Stromal cell of bone marrow (primary cell): ENCODE measurements around the gene ZNF669.

Experiments
- DNase-seq: peaks from one replicate; pipeline ENCODE4 v3.0.0-alpha.2; 2012; ENCODE audit warnings: low read depth

The ZNF669 gene

DNA sequence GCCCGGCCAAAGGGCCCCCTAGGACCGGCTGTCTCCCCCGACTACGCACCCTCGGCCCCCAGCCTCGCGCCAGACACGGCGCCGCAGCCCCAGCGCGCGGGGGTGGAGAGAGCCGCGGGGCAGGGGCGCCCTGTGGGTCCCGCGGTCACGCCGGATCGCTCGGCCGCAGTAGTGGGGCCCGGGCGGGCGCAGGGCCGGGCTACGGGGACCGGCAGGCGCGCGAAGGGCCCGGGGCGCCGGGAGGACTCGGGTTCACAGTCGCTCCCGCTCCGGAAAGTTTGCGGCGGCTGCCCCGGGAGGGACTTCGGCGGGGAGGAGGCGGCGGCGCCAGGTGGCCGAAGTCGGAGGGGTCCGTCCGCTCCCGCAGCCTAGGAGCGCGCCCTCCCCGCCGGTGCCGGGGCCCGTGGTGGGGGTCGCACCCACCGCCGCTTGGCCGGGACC is 7.1 kb upstream of the ZNF669 start:
- no peak for DNase-seq

DNA sequence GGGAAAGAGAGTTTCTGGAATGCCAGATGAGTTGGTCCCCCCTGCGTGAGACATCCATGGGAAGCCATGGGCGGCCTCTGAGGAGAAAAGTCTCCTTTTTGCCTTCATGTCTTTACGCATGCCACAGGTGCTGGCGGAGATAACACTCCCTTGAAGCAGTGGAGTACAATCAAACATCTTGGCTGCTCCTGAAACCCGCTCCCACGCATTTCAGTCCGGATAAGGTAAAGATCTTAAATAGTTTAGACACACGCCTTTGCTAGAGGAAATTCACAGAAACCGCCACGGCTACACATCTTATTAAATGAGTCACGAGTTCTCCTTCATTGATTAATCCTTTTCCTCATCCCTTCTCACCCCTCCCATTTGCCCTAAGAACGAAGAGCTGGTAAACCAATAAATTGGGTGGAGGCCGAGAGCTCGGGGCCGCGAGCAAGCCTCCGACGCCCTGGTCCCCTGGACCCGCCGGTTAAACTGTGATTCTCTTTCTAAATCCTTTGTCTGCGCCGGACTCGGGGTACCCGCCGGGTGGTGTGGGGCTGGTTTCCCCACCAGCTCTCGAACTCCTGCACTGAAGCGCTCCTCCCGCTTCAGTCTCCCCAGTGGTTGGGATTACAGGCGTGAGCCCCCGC is 6.6 kb upstream of the ZNF669 start:
- no peak for DNase-seq

DNA sequence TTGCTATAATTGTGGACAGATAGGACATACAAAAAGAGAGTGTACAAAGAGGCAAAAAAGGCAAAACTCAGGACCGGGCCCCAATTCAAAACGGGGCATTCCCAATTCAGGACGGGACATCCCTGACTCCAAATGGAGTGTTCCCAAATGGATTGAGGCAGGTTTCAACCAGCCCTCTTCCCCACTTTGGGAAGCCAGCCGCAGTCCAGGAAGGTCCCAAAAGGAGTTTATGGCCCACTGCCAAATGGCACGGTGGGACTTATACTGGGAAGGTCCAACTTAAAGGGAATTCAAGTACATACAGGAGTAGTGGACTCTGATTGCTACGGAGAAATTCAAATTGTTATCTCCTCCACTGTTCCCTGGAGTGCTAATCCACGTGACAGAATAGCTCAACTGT is 3.5 kb upstream of the ZNF669 start:
- no peak for DNase-seq

DNA sequence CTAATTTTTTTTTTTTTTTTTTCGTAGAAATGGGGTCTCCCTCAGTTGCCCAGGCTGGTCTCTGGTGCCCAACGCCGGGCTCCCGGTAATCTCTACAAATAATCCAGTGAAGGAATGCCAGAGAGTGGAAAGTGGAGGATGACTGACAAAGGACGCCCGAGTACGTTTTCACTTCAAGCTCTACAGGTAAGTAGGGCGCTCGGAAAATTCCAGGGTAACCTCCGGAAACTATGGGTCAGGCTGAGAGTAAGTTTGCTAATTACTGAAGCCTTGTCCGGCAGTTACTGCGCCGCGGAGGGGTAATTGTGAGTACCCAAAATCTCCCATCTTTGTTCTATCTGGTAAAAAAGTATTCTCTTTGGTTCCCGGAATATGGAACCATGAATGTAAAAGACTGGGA is 1.8 kb upstream of the ZNF669 start:
- DNase-seq, result no peak

DNA sequence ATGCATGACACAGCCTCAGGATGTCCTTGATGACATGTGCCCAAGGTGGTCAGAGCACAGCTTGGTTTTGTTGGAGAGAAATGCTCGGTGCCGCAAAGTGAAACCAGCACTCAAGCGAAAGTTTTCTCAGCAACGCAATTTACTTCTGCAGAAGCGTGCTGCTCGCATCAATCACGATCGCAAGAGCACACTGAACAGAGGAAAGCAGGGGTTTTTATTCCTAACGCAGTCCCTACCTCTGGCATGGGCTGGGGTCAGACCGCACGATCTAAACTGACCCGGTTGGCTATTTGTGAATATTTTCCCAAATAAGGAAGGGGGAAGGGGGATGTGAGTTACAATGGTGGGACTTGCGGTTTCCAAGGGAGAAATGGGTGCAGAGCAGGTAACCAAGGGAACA is 809 bp upstream of the ZNF669 start:
- no peak for DNase-seq

DNA sequence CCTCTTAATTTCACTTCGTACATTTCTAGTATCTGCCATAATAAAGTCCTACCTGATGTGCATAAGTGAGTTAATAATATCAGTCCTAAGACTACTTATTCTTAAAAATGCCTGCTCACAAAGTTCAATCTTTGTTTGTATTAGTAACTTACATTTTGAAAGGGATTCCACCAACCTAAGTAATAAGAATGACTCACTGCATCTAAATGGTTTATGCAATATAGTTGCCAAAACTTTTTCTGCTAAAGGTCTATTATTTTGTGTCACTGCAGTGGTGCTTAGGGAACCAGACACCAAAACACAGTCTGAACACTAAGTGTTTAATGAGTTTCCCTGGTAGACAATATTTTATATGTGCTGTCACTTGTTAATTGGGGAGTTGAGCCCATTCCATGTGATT is 1.8 kb downstream of the ZNF669 start:
- no peak for DNase-seq

DNA sequence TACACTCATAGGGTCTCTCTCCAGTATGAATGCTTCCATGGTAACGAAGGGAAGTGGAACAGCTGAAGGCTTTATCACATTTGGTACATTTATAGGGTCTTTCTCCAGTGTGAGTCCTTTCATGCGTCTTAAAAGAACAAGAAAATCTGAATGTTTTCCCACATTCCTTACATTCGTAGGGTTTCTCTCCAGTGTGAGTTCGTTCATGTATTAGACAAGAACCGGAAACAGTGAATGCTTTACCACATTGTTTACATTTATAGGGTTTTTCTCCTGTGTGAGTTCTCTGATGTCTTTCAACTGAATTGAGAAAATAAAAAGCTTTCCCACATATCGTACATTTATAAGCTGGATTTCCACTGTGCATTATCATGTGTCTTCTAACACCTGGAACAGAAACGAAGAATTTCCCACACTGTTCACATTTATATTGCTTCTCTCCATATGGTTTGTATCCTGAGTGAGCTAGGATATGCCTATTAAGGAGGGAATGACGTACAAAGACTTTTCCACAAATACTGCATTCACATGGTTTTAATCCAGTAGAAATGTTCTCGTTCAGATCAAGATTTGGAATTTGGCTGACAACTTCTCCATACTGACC is 3.4 kb downstream of the ZNF669 start:
- no peak for DNase-seq

GRCh38 chr1:247096958-247097357 is 7.2 kb downstream of the ZNF669 start:
- DNase-seq, result no peak

DNA sequence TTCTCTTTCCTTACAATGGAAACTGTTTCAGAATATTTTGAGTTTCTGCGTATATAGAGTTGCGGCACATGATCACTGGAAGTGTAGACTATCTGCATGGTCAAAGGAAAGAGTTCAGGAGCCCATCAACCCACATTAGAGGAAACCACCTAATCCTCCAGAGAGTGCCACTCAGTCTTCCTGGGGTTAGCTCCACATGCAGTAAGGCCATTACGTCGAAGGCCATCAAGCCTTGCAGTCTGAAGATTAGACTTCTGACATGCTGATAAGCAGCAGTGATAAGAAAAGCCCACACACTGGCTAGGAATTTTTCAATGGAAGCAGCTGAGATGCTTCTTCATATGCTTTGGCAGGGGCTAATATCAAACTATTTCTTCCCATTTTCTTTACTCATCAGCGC is 7.6 kb downstream of the ZNF669 start:
- no peak for DNase-seq

DNA sequence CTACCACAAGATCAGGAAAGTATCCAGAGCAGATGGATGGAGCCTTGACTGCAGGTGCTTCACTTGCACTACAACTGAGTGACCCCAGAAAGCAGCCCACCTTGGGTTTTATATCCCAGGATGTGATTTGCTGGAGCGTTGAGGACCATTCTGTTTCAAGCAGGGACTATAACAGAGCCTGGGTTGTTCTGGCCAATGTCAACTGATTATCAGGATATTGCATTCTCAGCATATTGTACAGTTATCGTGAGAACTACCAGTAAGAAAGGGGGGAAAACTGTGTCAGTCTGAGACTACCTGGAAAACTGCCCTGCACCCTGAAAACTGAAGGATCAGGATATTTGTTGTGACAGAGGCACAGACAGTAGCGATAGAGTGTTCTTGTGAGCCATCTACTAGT is 8.0 kb downstream of the ZNF669 start:
- DNase-seq, result no peak

DNA sequence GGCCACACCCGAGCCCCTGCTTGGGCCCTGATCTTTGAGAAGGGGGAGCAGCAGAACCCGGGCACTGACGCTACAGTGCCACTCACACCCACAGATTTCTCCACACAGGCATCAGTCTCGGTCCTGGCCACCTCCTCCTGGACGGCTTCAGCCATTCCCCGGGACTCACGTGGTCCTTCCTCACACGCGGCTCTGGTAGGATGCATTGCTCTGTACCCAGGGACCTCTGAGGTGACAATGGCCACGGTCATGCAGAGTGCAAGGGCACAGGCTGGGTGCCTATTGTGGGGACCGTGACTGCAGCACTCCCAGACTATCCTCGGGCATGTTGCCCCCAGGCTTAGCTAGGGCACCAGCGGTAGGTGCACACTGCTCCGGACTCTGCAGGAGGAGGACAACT is 13.7 kb downstream of the ZNF669 start:
- no peak for DNase-seq

DNA sequence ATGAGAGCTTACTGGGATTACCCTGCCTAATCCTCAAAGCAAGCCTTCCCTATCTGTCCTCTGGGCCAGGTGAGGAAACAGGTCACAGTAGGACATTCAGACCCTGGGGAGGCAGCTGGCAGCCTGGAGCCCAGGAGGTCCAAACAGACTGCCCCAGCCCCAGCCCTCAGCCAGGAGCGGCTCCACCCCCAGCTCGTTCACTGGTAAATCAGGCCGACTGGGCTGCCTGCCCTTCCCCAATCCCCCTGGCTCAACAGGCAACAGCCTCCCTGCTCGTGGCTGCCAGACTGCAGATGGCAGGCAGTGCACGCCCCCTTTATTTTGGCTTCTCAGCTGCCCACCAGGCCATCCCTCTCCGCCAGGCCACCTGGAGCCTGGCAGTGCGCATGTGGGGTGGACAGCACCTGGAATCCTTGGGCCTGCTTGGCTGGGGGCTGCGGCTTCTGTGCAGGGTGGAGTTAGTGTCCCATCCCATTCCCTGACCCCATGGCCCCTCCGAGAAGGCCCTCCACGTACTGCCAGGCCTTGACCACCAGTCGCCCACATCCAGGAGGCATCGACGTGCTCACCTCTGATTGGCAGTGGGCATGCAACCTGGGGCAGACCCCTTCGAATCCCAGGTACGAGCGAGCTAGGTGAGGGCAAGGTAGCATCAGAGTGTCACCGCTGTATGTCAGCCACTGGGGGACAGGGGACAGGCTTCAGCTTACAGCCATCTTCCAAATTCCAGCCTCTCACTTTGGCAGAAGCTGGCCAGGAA is 14.4 kb downstream of the ZNF669 start:
- no peak for DNase-seq

DNA sequence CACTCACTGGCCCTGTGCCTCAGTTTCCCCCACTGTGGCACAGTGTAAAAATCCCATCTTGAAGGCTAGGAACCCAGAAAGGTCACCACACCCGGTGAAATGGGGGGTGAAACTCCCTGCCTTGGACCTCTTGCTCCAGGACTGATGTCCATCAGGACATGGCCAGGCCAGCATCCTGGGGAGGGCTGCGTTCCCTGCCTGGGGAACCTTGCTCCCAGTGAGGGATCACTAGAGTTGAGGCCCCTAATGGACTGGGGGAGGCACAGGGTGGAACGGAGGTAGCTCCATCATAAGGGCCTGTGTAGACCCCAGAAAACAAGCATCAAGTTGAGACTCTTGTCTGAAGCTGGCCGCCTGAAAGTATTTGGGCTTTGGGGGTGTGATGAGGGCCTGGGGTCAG is 15.2 kb downstream of the ZNF669 start:
- DNase-seq, result no peak

- no peak for DNase-seq
These were observed 16.9 kb downstream of the ZNF669 start for GRCh38 chr1:247087256-247087655.

- no peak for DNase-seq
These were observed 18.8 kb downstream of the ZNF669 start for GRCh38 chr1:247085310-247085709.

DNA sequence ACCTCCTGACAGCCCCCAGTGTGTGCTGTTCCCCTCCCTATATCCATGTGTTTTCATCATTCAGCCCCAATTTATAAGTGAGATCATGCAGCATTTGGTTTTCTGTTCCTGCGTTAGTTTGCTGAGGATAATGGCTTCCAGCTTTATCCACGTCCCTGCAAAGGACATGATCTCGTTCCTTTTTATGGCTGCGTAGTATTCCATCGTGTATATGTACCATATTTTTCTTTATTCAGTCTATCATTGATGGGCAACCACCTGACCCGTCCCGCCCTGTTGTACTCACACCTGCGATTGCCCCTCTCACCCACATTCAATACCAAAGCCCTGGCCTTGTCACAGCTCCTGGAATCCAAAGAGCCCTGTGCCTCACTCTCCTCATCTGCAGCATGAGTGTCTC is 19.4 kb downstream of the ZNF669 start:
- no peak for DNase-seq

DNA sequence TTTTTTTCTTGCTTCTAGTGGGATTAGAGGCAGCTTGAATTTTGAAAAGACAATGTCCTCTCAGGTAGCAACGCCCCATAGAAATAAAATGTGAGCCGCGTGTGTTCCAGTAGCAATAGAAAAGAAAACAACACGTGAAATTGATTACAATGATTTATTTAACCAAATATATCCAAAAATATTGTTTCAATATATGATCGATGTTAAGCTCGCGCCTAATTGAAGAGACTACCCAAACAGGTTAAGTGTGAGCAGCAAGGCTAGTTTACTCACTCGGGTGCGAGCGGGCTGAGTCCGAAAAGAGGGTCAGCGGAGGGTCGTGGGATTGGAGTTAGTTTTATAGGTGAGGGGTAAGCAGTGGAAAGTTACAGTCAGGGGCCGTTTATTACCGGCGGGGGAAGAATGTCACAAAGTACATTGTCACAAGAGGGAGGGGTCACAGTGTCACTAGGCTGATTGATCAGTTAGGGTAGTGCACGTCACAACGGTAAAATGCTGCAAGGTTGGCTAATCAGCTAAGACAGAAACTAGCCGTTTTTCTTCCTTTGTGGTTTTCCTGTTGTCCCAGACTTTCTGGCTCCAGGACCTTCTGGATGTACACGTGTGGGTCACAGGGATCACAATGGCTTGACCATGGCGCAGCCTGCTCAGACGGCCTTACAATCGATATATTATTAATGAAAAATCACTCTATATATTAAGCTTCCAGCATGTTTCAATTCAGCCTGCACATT is 24.8 kb downstream of the ZNF669 start:
- DNase-seq, result no peak

DNA sequence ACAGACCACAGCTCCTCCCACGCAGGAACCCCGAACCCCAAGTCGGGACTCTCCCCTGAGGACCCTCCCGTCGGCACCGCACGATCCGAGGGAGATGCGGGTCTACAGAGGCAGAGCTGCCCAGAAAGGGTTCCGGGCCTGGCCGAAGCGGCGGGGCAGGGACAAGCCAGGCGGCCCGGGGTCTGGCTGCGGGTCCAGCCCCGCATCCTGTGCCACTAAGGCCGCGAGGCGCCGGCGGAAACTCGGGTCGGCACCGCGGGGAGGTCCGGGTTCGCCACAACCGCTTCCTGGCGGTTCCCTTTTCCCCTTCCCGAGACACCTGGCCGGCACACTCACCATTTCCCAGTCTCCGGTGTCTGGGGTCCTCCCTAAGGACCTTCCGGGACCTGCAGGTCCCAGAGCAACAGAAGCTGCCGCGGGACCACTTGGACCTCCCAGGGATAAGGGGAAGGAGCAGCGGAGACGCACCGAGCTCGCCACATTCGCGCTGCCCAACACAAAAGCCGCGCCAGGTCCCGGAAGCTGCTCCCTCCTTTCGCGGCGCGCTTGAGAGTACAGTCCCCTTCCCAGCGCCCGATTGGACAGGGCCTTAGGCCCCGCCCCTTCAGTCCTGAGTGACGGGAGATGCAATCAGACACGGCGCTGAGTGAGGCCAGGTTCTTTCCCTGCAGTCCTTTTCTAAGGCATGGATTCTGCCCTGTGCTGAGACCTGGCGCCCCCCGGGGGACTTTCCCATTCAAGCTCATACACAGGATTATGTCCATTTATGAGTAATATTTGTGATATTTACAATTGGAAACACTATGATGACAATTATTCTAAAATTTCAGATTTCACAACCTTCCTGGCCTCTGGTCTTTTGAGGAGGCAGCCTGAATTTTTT is 25.7 kb downstream of the ZNF669 start, which contains the start of gene ZNF670:
Gene ZNF670 (minus strand): TSS at position 554 of the 883 bp plus-strand sequence. CDS start 215 bp downstream, at position 339.
- peak; percentile 91 for DNase-seq

- DNase-seq, result no peak
These were observed 26.3 kb downstream of the ZNF669 start for GRCh38 chr1:247077876-247078257.

DNA sequence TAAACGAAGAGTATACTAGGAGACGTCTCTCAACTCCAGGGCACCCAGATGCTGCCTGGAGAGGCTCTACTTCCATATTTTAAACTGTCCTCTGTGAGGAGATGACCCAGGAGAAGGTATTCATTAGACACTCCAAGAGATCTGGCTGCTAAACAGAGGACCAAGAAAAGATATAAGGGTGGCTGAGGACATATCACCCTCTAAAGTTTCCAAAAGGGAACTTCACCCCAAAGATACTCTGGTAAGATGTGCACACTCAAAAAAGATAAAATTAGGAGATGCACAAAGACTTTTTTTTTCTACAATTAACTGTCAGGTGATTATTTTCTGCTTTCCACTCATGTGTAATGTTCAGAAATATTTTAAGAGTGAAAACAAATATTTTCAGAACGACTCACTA is 26.9 kb downstream of the ZNF669 start:
- no peak for DNase-seq

DNA sequence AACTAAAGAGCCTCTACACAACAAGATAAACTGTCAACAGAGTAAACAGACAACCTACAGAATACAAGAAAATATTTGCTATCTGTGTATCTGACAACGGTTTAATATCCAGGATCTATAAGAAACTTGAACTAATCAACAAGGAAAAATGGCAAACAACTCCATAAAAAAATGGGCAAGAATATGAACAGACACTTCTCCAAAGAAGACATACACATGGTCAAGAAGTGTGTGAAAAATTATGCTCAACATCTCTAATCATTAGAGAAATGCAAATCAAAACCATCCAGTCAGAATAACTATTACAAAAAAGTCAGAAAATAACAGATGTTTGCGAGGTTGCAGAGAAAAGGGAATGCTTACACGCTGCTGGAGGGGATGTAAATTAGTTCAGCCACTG is 33.5 kb downstream of the ZNF669 start:
- no peak for DNase-seq

GRCh38 chr1:247064304-247064703 is 39.9 kb downstream of the ZNF669 start:
- no peak for DNase-seq
